Measurements from ENCODE around the gene CCDC78. TPM values are rescaled to one million over a fixed set of nuclear protein-coding genes. Genes with fewer than 3 reads are reported as not detected.
"Not testable (repeated sequence)": the region's sequence is repeated elsewhere in the genome, so short reads cannot be mapped to it uniquely, and the experiment has no call there.

CCDC78 gene
- total RNA-seq, 1 donor from 2014 or later: 2.4 TPM

DNA sequence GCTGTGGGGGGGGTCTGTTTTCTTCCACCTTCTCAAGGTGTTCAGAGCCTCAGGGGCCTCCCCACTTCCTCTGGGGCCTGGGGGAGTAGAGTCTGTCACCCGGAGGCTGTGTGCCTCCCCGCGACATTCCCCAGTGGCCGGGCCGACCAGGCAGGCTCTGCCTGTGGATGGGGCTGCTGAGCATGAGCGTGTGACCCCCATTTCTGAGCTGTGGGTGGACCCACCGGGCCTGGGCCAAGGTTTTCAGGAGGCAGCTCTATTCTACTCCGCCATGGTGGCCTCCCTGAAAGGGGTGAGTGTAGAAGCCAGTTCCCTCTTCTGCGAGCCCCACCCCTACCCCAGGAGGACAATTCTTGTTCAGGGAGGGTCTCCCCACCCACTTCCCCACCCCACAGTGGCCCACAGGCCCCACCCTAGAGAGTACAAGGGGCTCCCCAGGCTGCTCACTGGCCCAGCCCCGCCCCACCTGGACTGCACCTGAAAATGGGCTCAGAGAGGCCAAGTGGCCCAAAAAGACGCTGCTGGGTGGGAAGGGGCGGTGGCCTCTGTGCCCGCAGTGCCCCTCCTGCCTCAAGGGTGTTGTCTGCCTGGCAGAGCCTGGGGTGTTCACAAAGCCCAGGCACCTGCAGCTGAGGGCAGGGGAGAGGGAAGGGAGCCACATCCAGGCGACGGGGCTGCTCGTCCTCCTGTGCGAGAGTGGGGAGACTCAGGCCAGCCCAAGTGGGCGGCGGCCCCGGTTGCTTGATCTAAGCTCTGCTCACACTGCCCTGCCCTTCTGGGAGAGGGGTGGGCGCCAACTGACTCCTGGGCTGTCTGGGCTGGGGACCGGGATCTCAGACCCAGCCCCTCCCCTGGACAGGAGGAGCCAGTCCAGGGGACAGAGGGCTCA lies 35.6 kb upstream of the CCDC78 start:
- intact Hi-C loops (cut with micrococcal nuclease): no loop called here

DNA sequence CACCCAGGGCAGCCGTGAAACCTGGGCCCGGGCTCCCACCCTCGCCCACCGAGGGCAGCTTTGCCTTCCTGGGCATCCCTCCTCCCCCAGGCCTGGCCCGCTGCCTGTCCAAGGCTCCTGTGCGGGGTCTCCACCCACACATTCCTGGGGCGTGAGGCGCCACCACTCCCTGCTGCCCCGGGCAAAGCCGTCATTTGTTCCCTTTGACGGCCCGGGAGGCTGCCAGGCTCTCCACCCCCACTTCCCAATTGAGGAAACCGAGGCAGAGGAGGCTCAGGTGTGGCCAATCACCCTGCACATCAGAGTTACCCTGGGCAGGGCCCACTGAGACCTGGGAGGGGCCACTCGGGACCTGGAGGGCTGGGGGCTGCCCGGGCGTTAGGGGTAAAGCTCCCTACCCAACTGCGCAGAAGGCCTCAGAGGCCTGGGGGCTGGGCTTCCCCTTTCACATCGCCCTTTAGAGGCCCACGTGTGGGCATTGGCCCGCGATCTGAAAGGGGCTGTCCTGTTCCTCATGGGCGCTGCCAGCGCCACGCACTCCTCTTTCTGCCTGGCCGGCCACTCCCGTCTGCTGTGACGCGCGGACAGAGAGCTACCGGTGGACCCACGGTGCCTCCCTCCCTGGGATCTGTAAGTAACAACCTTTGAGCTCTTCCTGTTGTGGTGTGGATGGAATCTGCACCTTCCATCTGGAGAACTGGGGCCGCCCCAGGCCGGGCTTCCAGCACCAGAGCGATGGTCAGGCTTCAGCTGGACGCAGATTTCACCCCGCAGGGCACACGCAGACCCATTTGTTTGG lies 34.5 kb upstream of the CCDC78 start, which contains the start of gene MSLN:
Gene MSLN (plus strand): TSS at position 190 of the 799 bp plus-strand sequence. CDS start 1,947 bp downstream, outside the sequence.
- intact Hi-C loops (cut with micrococcal nuclease): no loop called here

DNA sequence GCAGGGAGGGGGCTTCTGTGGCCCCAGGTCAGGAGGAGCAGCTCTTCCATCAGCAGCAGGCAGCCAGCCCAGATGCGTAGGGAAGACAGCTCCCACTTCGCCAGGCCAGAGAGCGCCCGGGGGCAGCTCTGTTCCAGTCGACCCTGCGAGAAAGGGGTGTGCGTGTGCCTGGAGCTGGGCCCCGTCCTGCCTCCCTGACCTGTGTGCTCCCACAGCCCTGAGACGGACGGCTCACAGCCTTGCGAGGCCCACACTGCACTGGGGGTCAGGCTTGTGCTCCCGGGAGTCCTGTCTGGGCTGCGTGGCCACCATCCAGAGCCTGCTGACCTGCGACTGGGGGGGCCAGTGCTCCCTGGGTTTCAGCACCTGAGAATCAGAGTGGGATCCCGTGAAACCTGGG lies 33.8 kb upstream of the CCDC78 start:
- intact Hi-C loops (cut with micrococcal nuclease): no loop called here

DNA sequence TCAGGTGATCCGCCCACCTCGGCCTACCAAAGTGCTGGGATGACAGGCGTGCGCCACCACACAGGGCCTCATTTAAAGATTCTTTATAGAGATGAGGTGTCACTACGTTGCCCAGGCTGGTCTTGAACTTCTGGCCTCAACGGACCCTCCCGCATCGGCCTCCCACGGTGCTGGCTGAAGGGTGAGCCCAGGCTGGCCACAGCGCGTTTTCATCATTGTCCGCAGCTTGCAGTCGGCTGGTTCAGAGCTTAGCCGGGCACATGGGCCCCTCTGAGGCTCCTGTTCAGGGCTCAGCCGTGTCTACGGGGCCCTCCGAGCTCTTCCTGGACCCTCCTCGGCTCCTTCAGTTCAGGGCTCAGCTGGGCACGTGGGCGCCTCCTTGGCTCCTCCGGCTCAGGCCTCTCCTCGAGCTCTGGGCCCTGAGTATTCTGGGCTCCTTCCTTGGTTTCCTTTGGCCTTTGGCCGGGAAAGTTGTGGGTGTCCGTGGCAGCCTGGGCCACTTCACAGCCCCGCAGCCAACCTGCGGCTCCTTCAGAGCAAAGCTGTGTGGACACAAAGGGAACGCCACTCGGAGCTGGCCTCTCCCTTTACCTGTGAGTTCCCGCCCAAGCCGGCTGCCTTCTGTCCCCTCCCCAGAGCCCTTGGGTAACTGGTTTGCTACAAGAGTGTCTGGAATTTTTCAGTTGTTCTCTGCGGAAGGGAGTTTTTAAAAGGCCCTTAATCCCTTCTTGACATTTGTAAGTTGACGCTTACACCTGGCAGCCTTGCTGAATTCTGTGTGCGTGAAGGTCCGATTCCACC lies 33.1 kb upstream of the CCDC78 start:
- intact Hi-C loops (cut with micrococcal nuclease): no loop called here

DNA sequence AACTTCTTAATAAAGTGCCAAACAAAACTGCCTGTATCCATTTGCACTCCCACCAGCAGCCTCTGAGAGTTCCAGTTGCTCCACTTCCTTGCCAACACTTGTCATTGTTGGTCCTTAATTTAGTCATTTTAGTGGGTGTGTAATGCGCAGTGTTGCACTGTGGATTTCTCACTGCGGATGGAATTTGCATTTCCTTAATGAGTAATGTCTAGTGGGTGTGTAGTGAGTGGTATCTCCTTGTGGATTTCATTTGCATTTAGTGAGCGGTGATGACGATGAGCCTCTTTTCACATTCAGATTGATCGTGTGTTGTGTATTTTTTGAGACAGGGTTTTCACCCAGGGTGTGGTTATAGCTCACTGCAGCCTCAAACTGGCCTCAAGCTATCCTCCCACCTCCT lies 30.2 kb upstream of the CCDC78 start:
- intact Hi-C loops (cut with micrococcal nuclease): no loop called here

DNA sequence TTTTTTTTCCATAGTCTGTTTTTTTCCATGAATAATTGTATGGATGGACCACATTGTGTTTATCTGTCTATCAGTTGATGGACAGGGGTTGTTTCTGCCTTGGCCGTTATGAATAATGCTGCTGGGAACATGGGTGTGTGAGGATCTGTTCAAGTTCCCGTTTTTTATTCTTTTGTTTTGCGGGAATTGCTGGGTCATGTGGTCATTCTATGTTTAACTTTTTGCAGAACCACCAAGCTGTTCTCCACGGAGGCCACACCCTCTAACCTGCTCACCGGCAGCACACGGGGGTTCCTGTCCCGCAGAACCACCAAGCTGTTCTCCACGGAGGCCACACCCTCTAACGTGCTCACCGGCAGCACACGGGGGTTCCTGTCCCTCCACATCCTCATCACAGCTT lies 28.4 kb upstream of the CCDC78 start:
- intact Hi-C loops (cut with micrococcal nuclease): no loop called here

DNA sequence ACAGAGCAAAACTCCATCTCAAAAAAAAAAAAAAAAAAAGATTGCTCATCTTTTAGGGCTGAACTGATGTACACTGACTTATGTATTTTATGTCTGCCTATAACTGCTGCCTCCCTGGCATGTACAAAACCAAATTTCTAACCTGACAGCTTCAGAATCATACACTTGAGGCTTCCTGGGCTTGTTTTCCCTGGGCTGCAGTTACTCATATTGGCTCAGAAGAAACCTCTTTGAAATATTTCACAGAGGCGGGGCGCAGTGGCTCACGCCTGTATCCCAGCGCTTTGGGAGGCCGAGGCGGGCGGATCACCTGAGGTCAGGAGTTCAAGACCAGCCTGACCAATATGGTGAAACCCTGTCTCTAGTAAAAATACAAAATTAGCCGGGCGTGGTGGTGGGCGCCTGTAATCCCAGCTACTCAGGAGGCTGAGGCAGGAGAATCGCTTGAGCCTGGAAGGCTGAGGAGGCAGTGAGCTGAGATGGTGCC lies 27.9 kb upstream of the CCDC78 start:
- intact Hi-C loops (cut with micrococcal nuclease): not testable (repeated sequence)

DNA sequence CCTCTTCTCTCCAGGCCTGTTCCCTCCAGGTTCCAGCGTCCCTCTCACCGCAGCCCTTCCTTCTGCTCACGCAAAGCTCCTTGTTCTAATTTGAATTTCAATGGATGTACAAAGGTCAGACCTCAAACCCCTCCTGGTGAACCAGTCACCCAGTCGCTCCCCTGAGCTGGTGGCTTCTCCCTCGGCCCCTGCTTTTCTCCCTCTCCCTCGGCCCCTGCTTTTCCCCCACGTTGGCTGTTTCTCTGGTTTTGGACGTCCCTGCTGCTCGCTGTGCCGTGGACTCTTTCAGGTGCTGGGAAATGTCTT lies 25.7 kb upstream of the CCDC78 start:
- intact Hi-C loops (cut with micrococcal nuclease): no loop called here

DNA sequence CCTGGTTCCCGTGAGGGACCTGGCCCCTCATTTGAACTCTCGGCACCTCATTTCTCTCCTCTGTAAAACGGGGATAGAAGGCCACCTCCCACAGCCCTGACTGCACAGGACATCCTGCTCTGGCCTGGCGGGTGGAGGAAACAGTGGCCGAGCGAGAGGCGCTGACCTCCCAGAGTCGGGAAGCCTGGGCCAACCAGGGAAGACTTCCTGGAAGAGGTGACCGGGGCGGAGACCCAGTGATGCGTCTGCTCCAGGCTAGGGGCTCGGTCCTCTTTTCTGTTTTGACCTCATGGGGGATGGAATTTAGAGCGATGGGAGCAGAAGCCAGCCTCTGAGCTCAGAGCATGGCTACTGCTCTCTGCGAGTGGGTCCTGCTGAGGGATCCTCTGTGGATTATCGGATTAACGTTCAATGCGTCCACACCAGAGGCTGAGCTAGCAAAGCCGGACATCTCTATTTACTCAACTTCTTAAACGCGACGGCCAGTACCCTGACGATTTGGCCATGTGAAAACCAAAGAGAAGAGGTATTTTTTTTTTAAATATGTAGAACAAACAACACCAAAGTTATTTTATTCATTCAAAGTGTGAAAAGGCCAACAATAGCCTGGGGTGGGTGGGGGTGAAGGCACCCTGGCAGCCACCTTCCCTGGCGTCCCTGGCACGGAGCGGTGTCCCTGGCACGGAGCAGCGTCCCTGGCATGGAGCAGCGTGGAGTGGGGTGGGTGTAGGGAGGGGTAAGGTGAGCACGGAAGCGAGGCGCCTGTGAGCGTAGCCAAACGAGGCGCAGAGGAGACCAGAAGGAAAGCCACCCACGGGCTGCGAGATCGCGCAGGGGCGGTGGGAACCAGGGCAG lies 25.1 kb upstream of the CCDC78 start:
- intact Hi-C loops (cut with micrococcal nuclease): no loop called here

DNA sequence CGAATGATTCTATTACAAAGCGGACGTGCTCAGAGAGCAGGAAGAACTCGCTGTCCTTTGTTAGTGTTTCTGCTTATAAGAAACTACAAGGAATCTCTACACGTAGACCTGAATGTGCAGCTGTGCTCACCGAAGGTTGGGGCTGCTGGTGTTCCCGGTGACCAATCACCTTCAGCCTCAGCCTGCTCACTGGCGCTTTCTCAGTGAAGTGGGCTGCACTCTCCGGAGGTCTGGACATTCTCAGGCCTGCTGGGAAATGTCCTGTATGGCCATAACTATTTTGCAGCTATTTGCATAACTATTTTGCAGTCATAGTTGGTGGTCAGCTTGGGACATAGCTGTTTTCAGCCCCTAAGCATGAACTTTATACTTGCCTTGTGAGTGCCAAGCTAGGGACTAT lies 24.2 kb upstream of the CCDC78 start:
- intact Hi-C loops (cut with micrococcal nuclease): no loop called here

DNA sequence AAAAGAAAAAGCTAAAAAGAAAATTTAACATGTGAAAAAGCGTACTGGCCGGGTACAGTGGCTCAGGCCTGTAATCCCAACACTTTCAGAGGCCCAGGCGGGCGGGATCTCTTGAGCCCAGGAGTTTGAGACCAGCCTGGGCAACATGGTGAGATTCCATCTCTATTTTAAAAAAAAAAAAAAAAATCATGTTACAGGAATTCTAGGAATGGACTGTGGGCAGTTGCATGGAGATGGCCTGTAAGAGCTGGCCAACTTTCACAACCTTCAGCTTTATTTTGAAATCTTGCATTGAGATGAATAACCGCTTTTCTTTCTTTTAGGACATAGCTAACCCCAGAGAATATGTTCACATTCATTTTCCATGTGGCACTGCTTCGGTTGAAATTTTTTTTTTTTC lies 22.8 kb upstream of the CCDC78 start:
- intact Hi-C loops (cut with micrococcal nuclease): no loop called here

DNA sequence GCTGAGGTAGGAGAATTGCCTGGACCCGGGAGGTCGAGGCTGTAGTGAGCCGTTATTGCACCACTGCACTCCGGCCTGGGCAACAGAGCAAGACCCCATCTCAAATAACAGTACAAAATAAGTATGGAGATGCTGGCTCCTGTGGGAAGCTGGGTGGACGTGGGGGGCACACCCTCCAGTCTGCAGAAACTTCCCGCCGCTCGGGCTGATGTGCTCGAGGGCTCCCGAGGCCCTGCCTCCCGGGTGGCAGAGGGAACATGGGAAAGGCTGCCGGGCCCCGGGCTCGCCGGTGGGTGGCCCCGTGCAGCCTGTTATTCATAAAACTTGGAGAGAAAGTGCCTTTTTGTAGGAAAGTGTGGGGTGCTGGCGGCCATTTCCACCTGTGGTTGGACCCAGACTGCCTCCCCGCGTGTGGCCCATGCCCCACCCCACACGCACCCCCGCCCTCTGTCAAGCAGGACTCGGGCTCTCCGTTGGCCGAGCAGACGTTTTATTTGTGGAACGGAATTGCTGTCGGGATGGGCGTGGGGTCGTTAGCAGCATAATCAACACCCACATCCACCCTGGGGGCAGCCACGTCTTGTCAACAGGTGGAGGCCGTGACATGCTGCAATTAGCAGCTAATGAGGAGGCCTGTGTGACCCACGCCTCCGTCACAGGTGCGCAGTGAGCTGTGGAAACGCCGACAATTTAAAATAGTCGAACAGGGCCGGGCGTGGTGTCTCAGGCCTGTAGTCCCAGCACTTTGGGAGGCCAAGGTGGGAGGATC lies 21.9 kb upstream of the CCDC78 start:
- intact Hi-C loops (cut with micrococcal nuclease): no loop called here

DNA sequence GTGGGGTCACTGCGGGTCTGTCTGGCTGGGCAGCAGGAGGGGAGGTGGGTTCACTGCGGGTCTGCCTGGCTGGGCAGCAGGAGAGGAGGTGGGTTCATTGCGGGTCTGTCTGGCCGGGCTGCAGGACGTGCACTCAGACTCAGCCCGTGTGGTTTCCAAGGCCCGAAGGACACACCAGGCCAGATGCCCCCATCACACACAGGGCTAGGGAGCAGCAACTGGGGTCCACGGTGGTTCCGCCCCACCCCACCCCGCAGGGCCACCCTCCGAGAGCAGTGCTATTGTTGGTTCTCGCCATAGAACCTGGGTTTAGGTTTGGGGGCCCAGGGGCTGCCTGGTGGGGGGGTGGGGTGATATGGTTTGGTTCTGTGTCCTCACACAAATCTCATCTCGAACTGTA lies 20.4 kb upstream of the CCDC78 start:
- intact Hi-C loops (cut with micrococcal nuclease): no loop called here

DNA sequence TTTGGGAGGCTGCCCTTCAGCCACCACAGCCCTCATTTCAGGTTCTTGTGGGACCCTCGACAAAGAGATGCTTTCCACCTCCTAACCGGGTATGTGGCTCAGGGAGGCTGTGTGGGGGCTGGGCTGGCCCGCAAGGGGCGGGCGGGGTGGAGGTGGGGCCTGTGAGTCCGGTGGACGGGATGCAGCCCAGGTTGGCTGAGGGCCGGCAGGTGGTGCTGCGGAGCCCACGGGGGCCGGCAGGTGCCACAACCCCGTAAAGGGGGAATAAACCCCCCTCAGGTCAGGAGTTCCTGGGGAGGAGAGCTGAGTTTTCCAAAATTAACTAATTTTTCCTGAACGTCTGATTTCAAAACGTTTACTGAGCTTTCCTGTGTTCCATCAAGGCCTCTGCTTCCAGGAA lies 19.5 kb upstream of the CCDC78 start:
- intact Hi-C loops (cut with micrococcal nuclease): no loop called here

DNA sequence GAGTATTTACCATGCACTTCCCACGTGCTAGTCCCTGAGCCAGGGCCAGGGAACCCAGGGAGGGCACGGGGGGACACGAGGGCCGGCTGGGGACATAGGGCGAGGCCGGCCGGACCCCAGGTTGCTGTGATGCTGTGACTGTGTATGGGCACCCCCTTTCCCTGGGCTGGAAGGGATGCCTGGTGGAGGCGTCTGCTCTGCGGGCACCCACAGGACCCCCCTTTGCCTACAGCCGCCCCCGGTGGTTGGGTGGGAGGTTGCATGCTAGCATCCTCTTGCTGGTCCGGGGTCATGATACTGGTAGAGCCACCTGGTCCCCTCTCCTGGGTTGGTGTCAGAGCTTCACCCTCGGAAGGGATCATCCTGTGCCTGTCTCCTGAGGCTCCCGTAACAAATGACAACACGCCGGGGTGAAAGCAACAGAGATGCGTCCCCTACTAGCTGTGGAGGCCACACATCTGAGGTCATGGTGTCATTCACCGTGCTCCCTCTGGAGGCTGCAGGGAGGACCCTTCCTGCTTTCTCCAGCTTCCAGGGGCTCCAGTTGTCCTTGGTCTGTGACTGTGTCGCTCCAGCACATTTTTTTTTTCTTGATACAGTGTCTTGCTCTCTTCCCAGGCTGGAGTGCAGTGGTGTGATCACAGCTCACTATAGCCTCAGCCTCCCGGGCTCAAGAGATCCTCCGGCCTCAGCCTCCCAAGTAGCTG lies 17.7 kb upstream of the CCDC78 start:
- intact Hi-C loops (cut with micrococcal nuclease): no loop called here

DNA sequence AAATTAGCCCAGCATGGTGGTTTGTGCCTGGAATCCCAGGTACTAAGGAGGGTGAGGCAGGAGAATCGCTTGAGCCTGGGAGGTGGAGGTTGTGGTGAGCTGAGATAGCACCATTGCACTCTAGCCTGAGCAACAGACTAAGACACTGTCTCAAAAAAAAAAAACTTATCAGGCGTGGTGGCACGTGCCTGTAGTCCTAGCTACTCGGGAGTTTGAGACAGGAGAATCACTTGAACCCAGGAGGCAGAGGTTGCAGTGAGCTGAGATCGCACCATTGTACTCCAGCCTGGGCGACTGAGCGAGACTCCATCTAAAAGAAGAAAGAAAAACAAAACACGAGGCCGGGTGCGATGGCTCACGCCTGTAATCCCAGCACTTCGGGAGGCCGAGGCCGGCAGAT lies 16.7 kb upstream of the CCDC78 start:
- intact Hi-C loops (cut with micrococcal nuclease): not testable (repeated sequence)

DNA sequence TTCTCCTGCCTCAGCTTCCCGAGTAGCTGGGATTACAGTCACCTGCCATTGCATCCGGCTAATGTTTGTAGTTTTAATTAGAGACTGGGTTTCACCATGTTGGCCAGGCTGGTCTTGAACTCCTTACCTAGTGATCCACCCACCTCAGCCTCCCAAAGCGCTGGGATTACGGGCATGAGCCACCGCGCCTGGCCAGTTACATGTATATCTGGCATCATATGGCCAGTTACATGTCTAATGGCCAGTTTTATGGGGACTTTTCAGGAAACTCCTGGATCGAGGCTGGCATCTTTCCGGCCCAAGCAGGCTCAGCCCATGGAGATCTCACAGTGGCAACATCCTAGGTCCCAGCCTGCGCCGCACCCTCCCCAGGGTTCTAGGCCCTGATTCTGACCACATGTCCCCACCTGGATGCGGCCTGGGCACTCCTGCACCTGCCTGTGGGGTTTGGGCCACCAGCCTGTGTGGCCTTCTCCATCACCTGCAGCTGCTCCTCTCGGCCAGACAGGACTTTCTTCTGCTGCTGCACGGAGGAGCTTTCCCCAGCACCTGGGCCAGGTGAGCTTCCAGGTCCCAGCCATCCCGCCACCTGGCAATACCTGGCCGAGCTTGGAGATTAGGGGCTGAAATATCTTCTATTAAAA lies 15.9 kb upstream of the CCDC78 start:
- intact Hi-C loops (cut with micrococcal nuclease): no loop called here

DNA sequence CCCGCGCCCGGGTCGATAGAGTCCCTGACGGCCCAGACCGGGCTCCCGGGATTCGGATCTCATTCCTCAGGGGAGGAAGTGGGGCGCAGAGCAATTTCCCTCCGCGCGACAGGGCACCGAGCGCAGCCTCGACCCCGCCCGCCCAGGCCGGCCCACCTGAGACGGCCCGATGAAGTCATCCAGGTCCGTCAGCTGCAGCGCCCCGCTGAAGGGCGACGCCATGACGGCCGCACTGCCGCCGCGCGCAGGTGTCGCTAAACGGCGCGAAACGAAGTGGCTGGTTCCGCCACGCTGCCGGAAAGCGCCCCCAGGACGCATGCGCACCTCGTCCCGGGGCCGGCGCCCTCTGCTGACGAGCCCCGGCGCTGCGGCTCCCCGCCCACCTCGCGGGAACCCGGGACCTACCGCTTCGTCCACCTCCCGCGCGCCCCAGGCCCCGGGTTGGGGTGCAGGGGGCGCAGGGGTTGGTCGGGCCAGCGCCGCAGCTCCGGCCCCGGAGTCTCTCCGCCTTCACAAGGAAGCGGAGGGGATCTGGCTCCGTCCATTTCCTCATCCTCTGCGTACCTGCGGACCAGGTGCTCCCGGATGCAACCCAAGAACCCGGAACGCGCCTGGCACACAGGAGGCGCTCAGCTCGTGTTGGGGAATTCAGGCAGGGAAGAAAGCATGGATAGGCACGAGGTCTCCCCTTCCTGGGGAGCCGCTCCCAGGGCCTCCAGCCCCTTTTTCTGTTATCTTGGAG lies 14.7 kb upstream of the CCDC78 start, which contains the start of gene CIAO3:
Gene CIAO3 (minus strand): TSS at position 234 of the 742 bp plus-strand sequence. CDS start 12 bp downstream, at position 222.
- intact Hi-C loops (cut with micrococcal nuclease): loop anchor here (1.0 kb wide), 2 partner anchors 13 to 27 kb away; no protein-coding TSS in a partner anchor
